ENCODE measurements around the gene XXYLT1. TPM values are rescaled to one million over a fixed set of nuclear protein-coding genes. Genes with fewer than 3 reads are reported as not detected.

The XXYLT1 gene
- total and polyA plus RNA-seq, 9 of the 15 experiments (the other 6 are each of a cell fraction or from before 2014, with no cell fraction given): 1.9 to 18.9 (median 15.0) TPM

GRCh38 chr3:195102609-195103467 is 168.1 kb downstream of the XXYLT1 start (continued):
- TF ChIP-seq TOE1 (IDR thresholded peaks at IDR 0.05; ENCODE audit: borderline replicate concordance) (0 out of 2 replicates have a peak, but pooled peaks have one; percentile 27), TOE1 (CRISPR knock-in tag; IDR thresholded peaks at IDR 0.05; ENCODE audit: borderline replicate concordance, low read depth) (no peak), MTA3 (IDR thresholded peaks at IDR 0.05; ENCODE audit: borderline replicate concordance) (0 out of 2 replicates have a peak, but pooled peaks have one; percentile 35), NFE2 (IDR thresholded peaks at IDR 0.05; ENCODE audit: low read depth) (peak; percentile 97), ZNF318 (IDR thresholded peaks at IDR 0.05; ENCODE audit: borderline replicate concordance in 1 of 2, low read depth in 1 of 2) (0 out of 4 replicates have a peak, but pooled peaks of 1 of the 2 experiments have one; percentile 26), GABPB1 (CRISPR knock-in tag; IDR thresholded peaks at IDR 0.05) (no peak), PKNOX1 (IDR thresholded peaks at IDR 0.05) (0 out of 2 replicates have a peak, but pooled peaks have one; percentile 4), PHF21A (IDR thresholded peaks at IDR 0.05; ENCODE audit: borderline replicate concordance, low read depth) (peak; percentile 55; the same call in 1 of the 2 replicates), RREB1 (CRISPR knock-in tag; IDR thresholded peaks at IDR 0.05) (0 out of 2 replicates have a peak, but pooled peaks have one; percentile 27), ARNT (IDR thresholded peaks at IDR 0.05) (peak in 1 of 2 experiments; percentile 51; a peak in 1 of 4 replicates)

Data from K562 (cell line).